CD14-positive monocyte (primary cell): Measurements from ENCODE around the gene NFATC2. TPM values are rescaled to one million over a fixed set of nuclear protein-coding genes. Genes with fewer than 3 reads are reported as not detected.

ENCODE experiments used
- DNase-seq, 3 donors: peaks; one replicate each; pipeline ENCODE4 v3.0.0-alpha.2; 2011 to 2022
- H2AFZ ChIP-seq: 2 replicates; pipeline ENCODE4 v1.6.0; 2012; ENCODE audit warnings: mild to moderate bottlenecking, low read depth, low read length, inconsistent platforms; ENCODE audit not compliant: insufficient read depth, poor library complexity, severe bottlenecking
- H3K27ac ChIP-seq, 2 donors: 1 replicate in 1 of 2; 2 replicates in 1 of 2; pipeline ENCODE4 v1.5.1; 2012 to 2013; ENCODE audit warnings: low read length in 2 of 2, control low read depth in 1 of 2, inconsistent platforms in 1 of 2, low read depth in 1 of 2, mild to moderate bottlenecking in 1 of 2
- H3K27me3 ChIP-seq, 2 donors: one replicate each; pipeline versions ENCODE4 v1.6.0 to v1.6.1; 2011 to 2013; ENCODE audit warnings: low read length in 2 of 2; ENCODE audit not compliant: control insufficient read depth in 2 of 2, insufficient read depth in 2 of 2
- H3K36me3 ChIP-seq, 2 donors: replicated peaks in 1 of 2; 1 replicate in 1 of 2; 2 replicates in 1 of 2; pipeline versions ENCODE4 v1.5.1 to v1.6.1; 2012 to 2013; ENCODE audit warnings: low read length in 2 of 2, control low read depth in 1 of 2, inconsistent platforms in 1 of 2, mild to moderate bottlenecking in 1 of 2; ENCODE audit not compliant: insufficient read depth in 2 of 2, control insufficient read depth in 1 of 2
- H3K4me1 ChIP-seq, 2 donors: 1 replicate in 1 of 2; 2 replicates in 1 of 2; pipeline versions ENCODE4 v1.5.1 to v1.6.1; 2012 to 2013; ENCODE audit warnings: low read length in 2 of 2, control low read depth in 1 of 2, inconsistent platforms in 1 of 2, mild to moderate bottlenecking in 1 of 2, moderate library complexity in 1 of 2; ENCODE audit not compliant: insufficient read depth in 2 of 2, control insufficient read depth in 1 of 2
- H3K4me2 ChIP-seq: replicated peaks from 2 replicates; pipeline ENCODE3; 2012; ENCODE audit warnings: low read length, moderate library complexity, mild to moderate bottlenecking; ENCODE audit not compliant: poor library complexity, severe bottlenecking; ENCODE audit errors: extremely low read depth
- H3K4me3 ChIP-seq, 3 experiments: fragments of 200-600 bp in 1 of 3; sonication (generic) in 1 of 3; replicated peaks in 1 of 3; 1 replicate in 2 of 3; 2 replicates in 1 of 3; pipeline ENCODE4 v1.5.1; 2011 to 2013; ENCODE audit warnings: low read length in 3 of 3, mild to moderate bottlenecking in 3 of 3, control low read depth in 2 of 3, low read depth in 2 of 3, inconsistent platforms in 1 of 3, moderate library complexity in 1 of 3
- H3K79me2 ChIP-seq: 2 replicates; pipeline ENCODE4 v1.6.0; 2012; ENCODE audit warnings: mild to moderate bottlenecking, control low read depth, inconsistent platforms, low read length, moderate library complexity; ENCODE audit not compliant: insufficient read depth
- H3K9ac ChIP-seq: 2 replicates; pipeline ENCODE4 v1.6.0; 2017; ENCODE audit warnings: low read length, mild to moderate bottlenecking; ENCODE audit not compliant: insufficient read depth, poor library complexity, severe bottlenecking
- H3K9me3 ChIP-seq, 2 donors: replicated peaks in 1 of 2; 1 replicate in 1 of 2; 2 replicates in 1 of 2; pipeline versions ENCODE4 v1.5.1 to v1.6.1; 2012 to 2013; ENCODE audit warnings: low read length in 2 of 2, control low read depth in 1 of 2; ENCODE audit not compliant: control insufficient read depth in 1 of 2, insufficient read depth in 1 of 2
- H4K20me1 ChIP-seq: 2 replicates; pipeline ENCODE4 v1.6.0; 2012; ENCODE audit warnings: mild to moderate bottlenecking, low read length, control low read depth, moderate library complexity; ENCODE audit not compliant: insufficient read depth
- H3K27ac Mint-ChIP-seq, 7 donors: one replicate each; pipeline ENCODE4 v1.8.0; 2020; ENCODE audit warnings: mild to moderate bottlenecking in 7 of 7, mixed read lengths in 7 of 7, moderate library complexity in 6 of 7, inconsistent platforms in 2 of 7
- H3K27me3 Mint-ChIP-seq, 3 donors: one replicate each; pipeline ENCODE4 v1.8.0; 2021 to 2022; ENCODE audit warnings: low read depth in 3 of 3, mild to moderate bottlenecking in 3 of 3, mixed read lengths in 3 of 3, moderate library complexity in 3 of 3, inconsistent platforms in 1 of 3
- H3K36me3 Mint-ChIP-seq, 2 donors: one replicate each; pipeline ENCODE4 v1.8.0; 2020; ENCODE audit warnings: mixed read lengths in 2 of 2, inconsistent platforms in 1 of 2, mild to moderate bottlenecking in 1 of 2
- H3K4me1 Mint-ChIP-seq: one replicate; pipeline ENCODE4 v1.8.0; 2020; ENCODE audit warnings: mild to moderate bottlenecking, mixed read lengths
- H3K4me3 Mint-ChIP-seq, 2 donors: one replicate each; pipeline ENCODE4 v1.8.0; 2020; ENCODE audit warnings: mild to moderate bottlenecking in 2 of 2, mixed read lengths in 2 of 2, moderate library complexity in 1 of 2
- H3K9me3 Mint-ChIP-seq, 7 donors: one replicate each; pipeline ENCODE4 v1.8.0; 2020 to 2022; ENCODE audit warnings: mixed read lengths in 7 of 7, mild to moderate bottlenecking in 6 of 7, moderate library complexity in 6 of 7, inconsistent platforms in 2 of 7
- CTCF ChIP-seq: fragments of 200-600 bp; IDR thresholded peaks from one replicate; pipeline ENCODE4 v1.8.0; 2022; ENCODE audit warnings: antibody characterized with exemption, mild to moderate bottlenecking
- WGBS: methylation state at CpG from one replicate; pipeline ENCODE4 v1.1.5; 2013; ENCODE audit warnings: missing lambda C conversion rate; ENCODE audit not compliant: insufficient coverage; 5-methylcytosine and 5-hydroxymethylcytosine counted together
- intact Hi-C, 2 donors: fragments of 100-400 bp; cut with micrococcal nuclease; formaldehyde crosslinking; loops; one replicate each; pipeline versions ENCODE4 v1.15.0 to v1.15.1; 2023
- polyA plus RNA-seq, 3 donors: library from polyadenylated mRNA; depleted of rRNA in 1 of 3; unstranded in 2 of 3; stranded (reverse) in 1 of 3; fragments of 300-500 nt in 2 of 3; fragments of >200 nt in 1 of 3; fragmentation: Illumina TruSeq in 2 of 3; gene quantifications; 1 replicate in 2 of 3; 2 replicates in 1 of 3; pipeline ENCODE4 v1.2.3, GENCODE V29; 2012 to 2021

Gene NFATC2
- polyA plus RNA-seq, 3 donors = 0.03 to 0.18 (median 0.11) TPM

GRCh38 chr20:51374961-51375360 is 167.6 kb downstream of the NFATC2 start:
- H3K36me3 Mint-ChIP-seq = no peaks in the 10 kb centered on the region
- H3K4me1 ChIP-seq = no peaks in the 10 kb centered on the region
- no peak for DNase-seq
- H3K79me2 ChIP-seq = no peaks in the 10 kb centered on the region
- no peak overlapping the region for H3K4me3 ChIP-seq
- H3K4me1 Mint-ChIP-seq = no peaks in the 10 kb centered on the region
- H3K27me3 Mint-ChIP-seq = peaks cover 0 to 7% (median 3%) of the 10 kb centered on the region in 3 donors
- TF ChIP-seq CTCF = no peak
- no peaks in the 10 kb centered on the region for H3K36me3 ChIP-seq
- no peak overlapping the region for H3K4me3 Mint-ChIP-seq
- no peaks in the 10 kb centered on the region for H3K27me3 ChIP-seq
- no peak overlapping the region for H3K4me2 ChIP-seq
- no peak overlapping the region for H3K9ac ChIP-seq
- intact Hi-C loops = no loop called here
- H3K9me3 ChIP-seq = no peaks in the 10 kb centered on the region
- H3K27ac ChIP-seq = no peak overlapping the region
- no peak overlapping the region for H3K27ac Mint-ChIP-seq
- no peaks in the 10 kb centered on the region for H4K20me1 ChIP-seq
- H3K9me3 Mint-ChIP-seq = no peaks in the 10 kb centered on the region
- 96% methylated on average over 5 of the region's 9 CpGs for WGBS
- no peak overlapping the region for H2AFZ ChIP-seq

GRCh38 chr20:51374456-51374830 is 168.1 kb downstream of the NFATC2 start:
- intact Hi-C loops = no loop called here
- no peak overlapping the region for H3K4me3 Mint-ChIP-seq
- H3K4me3 ChIP-seq = no peak overlapping the region
- WGBS = 100% methylated on average over 2 of the region's 4 CpGs
- no peaks in the 10 kb centered on the region for H3K9me3 Mint-ChIP-seq
- H2AFZ ChIP-seq = no peak overlapping the region
- H3K27me3 Mint-ChIP-seq = peaks cover 0 to 7% (median 3%) of the 10 kb centered on the region in 3 donors
- H3K27me3 ChIP-seq = no peaks in the 10 kb centered on the region
- H3K4me1 Mint-ChIP-seq = no peaks in the 10 kb centered on the region
- no peak overlapping the region for H3K27ac ChIP-seq
- no peak overlapping the region for H3K4me2 ChIP-seq
- TF ChIP-seq CTCF = no peak
- no peak for DNase-seq
- H3K4me1 ChIP-seq = no peaks in the 10 kb centered on the region
- no peaks in the 10 kb centered on the region for H3K9me3 ChIP-seq
- no peaks in the 10 kb centered on the region for H3K36me3 Mint-ChIP-seq
- H3K9ac ChIP-seq = no peak overlapping the region
- H3K36me3 ChIP-seq = no peaks in the 10 kb centered on the region
- no peaks in the 10 kb centered on the region for H3K79me2 ChIP-seq
- no peak overlapping the region for H3K27ac Mint-ChIP-seq
- no peaks in the 10 kb centered on the region for H4K20me1 ChIP-seq
